Hematopoietic multipotent progenitor cell treated with erythropoietin and hydrocortisone succinate and interleukin-3 and kit ligand, for 15 days (in vitro differentiated cells): ENCODE results near the gene FADS2.
"Not testable (repeated sequence)": the region's sequence is repeated elsewhere in the genome, so short reads cannot be mapped to it uniquely, and the experiment has no call there.

Source experiments
- DNase-seq: peaks from one replicate; pipeline ENCODE4 v3.0.0-alpha.2; 2015; ENCODE audit warnings: low spot score

The FADS2 gene

GRCh38 chr11:61869429-61869707 is 41.3 kb downstream of the FADS2 start:
- DNase-seq = no peak

- DNase-seq = peak; percentile 48
Measured at GRCh38 chr11:61869708-61870451, 41.8 kb downstream of the FADS2 start.

GRCh38 chr11:61870541-61871031 is 42.5 kb downstream of the FADS2 start:
- no peak for DNase-seq

GRCh38 chr11:61871158-61871597 is 43.1 kb downstream of the FADS2 start:
- DNase-seq = peak; percentile 79

- DNase-seq = no peak
Measured at GRCh38 chr11:61872935-61873565, 45.0 kb downstream of the FADS2 start.

- no peak for DNase-seq
Measured at GRCh38 chr11:61873588-61874376, 45.7 kb downstream of the FADS2 start.

- no peak for DNase-seq
Measured at GRCh38 chr11:61874377-61874809, 46.3 kb downstream of the FADS2 start.

- DNase-seq = no peak
Measured at GRCh38 chr11:61874853-61875252, 46.8 kb downstream of the FADS2 start.

GRCh38 chr11:61875698-61876097 is 47.6 kb downstream of the FADS2 start:
- no peak for DNase-seq

- DNase-seq = no peak
Measured at GRCh38 chr11:61879152-61879551, 51.1 kb downstream of the FADS2 start.

GRCh38 chr11:61880031-61880430 is 51.9 kb downstream of the FADS2 start:
- no peak for DNase-seq

- DNase-seq = no peak
Measured at GRCh38 chr11:61880454-61880853, 52.4 kb downstream of the FADS2 start.

GRCh38 chr11:61881397-61881796 is 53.3 kb downstream of the FADS2 start:
- no peak for DNase-seq

- not testable (repeated sequence) for DNase-seq
Measured at GRCh38 chr11:61882267-61882666, 54.2 kb downstream of the FADS2 start.

GRCh38 chr11:61882879-61883278 is 54.8 kb downstream of the FADS2 start:
- no peak for DNase-seq

GRCh38 chr11:61883327-61883726 is 55.2 kb downstream of the FADS2 start:
- no peak for DNase-seq

- no peak for DNase-seq
Measured at GRCh38 chr11:61883947-61884346, 55.8 kb downstream of the FADS2 start.

- DNase-seq = no peak
Measured at GRCh38 chr11:61885166-61885778, 57.2 kb downstream of the FADS2 start.

GRCh38 chr11:61885784-61886580 is 57.9 kb downstream of the FADS2 start:
- no peak for DNase-seq

- DNase-seq = no peak
Measured at GRCh38 chr11:61886643-61887042, 58.5 kb downstream of the FADS2 start.

- DNase-seq = no peak
Measured at GRCh38 chr11:61887839-61888494, 59.9 kb downstream of the FADS2 start.
